NCI-H146 treated with DMSO at 0.1 percent for 48 hours (cell line): ENCODE measurements around the gene COL23A1.

ENCODE experiments used
- DNase-seq: peaks from one replicate; lab custom pipeline; 2025; ENCODE audit not compliant: unreplicated experiment; lab: John Stamatoyannopoulos, UW

Gene COL23A1

DNA sequence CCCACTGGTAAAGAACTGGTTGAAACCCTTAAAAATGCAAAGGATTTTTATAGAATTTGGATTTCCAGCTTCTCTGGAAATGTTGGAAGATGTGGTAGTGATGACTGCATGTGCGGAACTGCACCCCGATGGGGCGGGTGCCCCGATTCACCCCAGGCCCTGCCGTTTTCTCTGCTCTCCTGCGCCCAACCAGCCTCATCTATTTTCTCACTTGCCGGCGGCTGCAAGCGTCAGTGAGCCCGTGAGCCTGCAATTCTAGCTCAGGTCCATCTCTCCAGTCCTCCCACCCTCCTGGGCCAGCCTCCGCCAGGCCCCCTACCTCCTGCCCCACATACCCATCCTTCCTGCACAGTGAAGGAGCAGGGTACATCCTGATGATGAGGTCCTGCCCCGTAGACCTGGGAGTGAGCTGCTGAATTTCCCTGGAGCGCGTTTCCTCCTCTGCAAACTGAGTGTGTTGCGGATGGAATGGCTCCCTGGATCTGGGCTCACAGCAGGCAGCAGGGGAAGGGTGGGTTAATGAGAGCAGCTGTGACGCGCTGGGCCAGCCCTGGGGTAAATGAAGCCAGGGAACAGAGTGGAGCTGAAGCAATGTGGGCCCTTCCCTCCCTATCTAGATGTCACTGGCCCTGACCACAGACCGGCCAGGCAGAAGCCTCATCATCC, 311.7 kb downstream of the COL23A1 start:
- no peak for DNase-seq

DNA sequence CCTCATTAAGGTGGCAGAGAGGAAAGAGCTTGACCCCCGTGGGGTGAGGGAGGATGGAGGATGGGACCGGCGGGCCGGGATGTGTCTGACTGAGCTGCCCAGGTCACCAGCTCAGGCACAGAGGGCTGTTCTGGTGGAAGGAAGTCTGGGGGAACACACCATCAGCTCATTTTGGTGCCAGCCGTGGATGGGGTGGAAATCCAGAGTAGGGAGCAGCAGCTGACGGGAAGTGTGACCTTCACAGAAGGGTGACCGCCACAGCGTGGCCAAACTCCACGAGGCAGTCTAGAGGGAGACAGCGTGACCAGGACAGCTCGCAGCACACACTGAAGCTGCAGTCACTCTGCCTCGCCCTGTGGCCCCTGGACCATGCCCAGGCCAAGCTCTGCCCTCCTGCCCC, 312.3 kb downstream of the COL23A1 start:
- DNase-seq = no peak

DNA sequence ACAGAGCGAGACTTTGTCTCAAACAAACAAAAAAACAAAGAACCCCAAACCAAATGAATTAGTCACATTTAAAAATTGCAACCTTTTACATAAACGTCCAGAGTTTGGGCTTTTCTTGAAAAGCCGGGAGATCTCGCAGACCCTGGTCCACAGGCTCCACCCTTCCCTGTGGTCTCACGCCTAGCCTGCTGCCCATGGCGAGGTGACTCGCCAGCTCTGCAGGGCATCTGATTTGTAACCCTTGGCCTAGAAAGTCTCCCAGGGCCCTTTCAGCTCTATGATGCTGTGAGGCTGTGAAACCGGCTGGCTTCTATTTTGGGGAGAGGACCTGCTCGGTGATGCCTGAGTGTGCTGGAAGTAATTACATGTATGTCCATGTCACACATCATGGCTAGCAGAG, 312.8 kb downstream of the COL23A1 start:
- DNase-seq = no peak

DNA sequence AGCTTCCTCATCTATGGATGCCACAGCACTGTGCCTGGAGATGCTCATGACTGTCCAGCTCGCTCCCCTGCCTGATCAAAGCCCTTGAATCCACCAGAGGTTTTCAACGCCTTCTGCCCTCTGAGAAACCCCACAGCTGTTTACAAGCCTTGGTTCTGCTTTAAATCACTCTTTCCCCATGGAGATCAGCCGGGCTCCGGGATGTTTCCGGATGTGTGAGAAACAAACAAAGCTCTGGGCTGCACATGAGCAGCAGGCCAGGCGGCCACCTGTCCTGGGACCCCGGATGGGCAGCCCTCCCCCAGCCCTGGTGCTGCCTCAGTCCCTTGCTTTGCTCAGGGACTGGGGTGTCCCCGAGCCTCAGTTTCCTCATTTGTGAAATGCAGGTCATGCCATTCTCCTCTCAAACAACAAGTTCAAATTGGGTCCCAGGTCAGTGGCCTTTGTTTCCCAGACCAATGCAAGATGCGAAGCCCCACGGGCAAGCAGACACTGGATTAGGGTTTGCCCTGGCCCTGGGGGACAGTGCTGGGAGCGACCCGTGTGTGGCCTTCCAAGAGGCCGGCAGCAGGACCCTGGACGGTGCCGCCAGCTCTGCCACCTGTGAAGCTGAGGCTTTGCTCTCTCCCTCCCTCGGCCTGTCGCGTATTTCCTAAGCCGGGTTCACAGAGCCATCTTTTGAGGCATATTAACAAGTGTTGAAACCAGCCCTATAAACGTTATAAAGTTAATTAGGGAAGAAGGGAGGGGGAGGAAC, 315.2 kb downstream of the COL23A1 start:
- no peak for DNase-seq

DNA sequence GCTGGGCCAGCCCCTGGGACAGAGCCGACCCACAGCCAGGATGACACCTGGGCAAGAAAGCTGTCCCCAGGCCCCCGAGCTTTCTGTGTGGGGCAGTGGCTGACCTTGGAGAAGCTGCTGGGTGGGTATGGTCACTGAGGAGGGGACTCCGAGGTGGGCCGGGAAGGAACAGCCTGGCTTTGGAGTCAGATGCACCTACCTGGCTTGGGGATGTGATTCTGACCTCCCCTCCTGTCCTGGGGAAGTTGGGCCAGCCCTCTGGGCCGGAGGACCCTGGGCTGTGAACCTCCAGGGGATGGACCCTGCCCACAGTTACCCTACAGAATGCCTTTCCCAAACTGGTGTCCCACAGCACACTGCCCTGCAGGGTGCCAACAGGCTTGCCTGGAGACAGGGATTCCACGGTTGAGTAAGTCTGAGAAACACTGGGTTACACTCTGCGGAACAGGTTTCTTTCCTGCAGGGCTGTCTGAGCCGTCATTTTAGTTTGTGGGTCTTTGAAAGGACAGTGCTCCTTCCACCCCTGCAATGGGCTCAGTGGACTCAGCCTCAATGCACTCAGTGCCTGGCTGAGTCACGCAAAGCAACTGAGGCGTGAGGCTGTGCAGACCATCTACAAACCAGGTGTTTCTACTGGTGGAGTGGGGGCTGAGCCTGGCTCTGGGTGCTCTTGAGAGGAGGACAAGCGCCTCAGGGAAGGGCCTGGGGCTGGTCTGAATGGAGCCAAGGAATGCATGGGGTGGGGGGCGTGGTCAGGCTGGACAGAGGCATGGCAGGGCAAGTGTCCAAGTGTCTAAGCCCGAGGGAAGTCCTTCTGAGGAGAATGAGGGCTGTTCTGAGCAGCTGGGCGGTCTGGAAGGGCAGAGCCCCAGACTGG, 316.3 kb downstream of the COL23A1 start:
- DNase-seq = no peak

DNA sequence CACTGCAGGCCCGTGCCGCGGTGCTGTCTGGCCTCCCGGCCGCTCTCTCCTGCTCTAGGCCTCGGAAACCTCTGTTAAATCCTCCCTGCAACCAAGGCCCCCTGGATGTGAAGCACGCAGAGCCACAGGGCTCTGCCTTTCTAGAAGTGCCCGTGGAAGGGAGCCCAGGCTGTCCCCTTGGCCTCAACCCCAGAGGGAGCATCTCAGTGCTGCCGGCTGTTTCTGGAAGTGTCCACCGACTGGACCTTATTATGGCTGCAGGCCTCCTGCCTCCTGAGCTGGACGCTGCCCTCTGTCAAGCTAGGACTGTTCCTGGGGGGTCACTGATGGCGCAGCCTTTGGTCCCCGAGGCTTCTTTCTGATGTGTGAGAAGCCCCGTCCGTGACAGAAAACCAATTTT, 317.2 kb downstream of the COL23A1 start:
- no peak for DNase-seq

DNA sequence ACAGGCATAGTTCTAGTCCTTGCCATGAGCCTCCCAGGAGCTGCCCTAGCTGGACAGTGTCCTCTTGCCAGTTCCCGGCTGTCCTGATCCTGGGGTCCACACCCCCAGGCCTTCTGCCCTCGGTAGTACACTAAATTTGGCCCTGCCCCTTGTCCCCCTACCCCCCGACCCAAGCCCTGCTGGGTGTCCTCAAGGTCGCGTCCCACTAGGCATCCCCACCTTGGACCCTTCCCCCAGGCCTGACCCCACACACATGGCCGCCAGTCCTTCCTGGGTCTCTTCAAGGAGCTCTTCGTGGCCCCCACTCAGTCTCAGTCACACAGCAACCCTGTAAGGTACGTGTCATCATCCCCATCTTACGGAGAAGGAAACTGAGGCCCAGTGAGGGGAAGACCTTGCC, 317.6 kb downstream of the COL23A1 start:
- DNase-seq = no peak

DNA sequence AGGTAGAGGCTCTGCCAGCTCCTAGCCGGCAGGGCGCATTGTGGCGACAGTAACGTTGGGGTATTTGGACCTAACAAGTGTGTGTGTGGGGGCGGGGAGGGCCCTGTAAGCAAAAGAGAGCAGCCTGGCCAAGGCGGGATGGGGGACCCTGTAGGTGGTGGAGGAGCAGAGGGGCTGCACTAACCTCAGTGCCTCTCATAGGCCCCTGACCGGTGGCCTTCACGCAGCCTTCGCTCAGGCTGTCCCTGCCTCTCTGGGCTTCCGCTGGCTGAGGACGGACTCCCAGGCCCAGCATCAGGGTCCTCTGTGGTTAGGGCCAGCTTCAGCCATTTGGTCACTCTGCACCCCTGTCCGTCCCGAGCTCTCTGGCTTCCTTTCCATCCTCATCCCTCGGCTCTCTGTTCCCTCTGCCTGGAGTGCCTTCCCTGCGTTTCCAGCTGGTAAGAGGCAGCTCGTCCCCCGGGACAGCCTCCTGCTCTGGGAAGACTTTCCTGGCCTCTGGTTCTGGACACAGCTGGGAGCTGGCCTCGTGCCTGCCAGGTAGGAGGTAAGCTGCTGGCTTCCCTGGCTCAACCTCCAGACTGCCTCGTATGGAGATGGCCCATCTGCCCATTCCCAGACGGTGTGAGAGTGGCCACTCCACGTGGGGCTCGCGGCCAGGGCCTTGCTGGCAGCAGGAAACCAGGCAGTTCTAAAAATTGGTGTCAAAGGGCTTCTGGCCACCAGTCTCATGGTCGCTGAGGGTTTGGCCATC, 318.3 kb downstream of the COL23A1 start:
- DNase-seq = no peak

DNA sequence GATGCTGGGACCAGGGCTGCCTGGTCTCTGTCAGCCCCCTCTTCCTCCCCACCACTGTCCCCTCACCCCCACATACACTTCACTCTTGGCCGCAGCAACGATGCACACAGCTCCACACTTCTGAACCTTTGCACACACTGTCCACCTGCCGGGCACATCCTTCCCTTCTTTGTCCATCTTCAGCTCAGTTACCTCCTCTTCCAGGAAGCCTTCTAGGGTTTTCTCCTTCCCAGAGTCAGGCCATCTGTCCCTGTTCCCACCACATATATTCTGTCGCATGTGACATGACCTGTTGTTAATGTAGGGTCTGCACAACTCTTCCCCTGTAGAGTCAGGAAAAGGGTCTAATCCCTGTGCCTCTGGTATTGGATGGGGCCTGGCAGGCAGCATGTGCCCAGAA, 319.0 kb downstream of the COL23A1 start:
- no peak for DNase-seq

DNA sequence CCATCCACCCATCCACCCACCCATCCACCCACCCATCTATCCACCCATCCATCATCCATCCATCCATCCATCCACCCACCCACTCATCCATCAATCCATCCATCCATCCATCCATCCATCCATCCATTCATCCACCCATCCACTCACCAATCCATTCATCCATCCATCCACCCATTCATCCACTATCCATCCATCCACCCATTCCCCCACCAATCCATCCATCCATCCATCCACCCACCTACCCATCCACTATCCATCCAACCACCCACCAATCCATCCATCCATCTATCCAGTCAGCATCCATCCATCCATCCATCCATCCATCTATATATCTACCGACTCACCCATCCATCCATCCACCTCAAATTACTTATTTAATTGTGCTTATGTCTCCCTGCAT, 320.7 kb downstream of the COL23A1 start:
- DNase-seq = no peak

DNA sequence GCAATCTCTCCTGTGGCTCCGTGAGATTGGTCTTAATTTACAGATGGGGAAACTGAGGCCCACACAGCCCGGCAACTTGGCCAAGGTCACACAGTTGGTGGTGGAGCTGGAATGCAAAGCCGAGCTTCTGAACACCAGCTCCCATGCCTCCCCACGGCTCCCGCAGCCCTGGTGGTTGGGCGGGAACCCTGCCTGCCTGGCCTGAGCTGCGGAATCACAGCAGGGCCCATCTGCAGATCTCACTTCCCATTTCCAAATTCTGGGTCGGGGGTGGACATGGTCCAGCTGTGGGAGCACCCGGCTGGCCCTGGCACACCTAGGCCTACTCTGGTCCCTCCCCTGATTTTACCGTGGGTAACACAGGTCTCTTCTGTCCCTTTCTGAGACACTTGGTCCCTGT, 322.3 kb downstream of the COL23A1 start:
- DNase-seq = no peak

DNA sequence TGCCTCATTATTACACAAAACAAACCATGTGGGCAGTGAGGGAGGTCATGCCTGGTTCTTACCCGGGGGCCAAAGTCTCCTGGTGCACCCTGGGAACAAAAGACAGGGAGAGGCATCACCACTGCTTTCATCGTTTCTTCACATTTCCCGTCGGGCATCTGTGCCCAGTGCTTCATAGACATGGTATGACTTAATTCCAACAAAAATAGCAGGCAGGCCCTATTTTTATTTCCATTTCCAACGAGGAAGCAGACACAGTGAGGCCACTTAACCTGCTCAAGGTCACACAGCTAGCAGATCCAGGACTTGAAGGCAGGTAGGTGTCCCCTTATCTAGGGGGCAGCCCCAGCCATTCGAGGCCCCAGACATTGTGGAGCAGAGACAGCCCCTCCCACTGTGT, 322.9 kb downstream of the COL23A1 start:
- DNase-seq = no peak

DNA sequence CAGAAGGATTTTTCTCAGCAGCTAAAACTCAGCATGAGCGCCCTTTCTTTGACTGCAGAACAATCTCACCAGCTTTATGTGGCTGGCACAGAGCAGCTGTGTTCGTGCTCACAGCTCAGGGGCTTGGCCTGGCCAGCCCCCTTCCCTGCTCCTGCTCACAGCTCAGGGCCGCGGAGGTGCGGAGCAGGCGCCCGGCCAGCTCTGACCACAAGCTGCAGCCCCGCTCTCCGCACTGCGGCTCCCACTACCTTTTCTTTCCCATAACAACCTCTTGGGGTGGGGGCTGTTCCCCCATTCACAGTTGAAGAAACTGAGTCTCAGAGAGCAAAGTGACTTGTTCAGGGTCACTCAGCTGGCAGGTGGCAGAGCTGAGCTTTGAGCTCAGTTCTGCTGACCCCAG, 323.6 kb downstream of the COL23A1 start:
- no peak for DNase-seq

DNA sequence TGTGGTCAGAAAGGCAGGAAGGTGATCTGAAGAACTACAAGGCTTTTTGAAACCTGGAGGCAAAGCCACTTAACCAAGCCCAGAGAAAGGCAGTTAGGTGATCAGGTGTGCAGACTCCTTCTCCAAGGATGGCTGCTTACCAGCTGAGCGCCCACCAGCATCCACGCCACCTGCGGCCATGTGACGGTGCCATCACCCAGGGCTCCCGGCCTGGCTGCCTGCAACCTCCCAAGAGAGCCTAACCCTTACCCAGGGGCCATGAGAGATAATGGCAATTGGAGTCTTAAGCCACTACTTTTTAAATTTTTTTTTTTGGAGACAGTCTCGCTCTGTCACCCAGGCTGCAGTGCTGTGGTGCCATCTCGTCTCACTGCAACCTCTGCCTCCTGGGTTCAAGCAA, 324.4 kb downstream of the COL23A1 start:
- DNase-seq = no peak

DNA sequence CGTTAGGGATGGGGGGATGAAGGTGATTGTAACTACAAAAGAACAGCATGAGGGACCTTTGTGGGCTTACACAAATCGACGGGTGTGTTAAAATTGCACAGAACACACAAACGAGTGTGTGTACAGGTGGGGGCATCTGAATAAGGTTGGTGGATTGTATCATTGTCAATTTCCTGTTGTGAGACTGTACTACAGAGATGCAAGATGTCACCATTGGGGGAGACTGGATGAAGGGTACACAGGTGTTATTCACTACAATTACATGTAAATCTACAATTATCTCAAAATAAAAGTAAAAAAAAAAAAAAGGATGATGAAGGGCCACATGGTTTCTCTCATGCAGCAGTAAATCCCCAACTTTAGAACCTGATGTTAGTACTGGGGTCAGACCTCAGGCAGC, 326.1 kb downstream of the COL23A1 start:
- no peak for DNase-seq

DNA sequence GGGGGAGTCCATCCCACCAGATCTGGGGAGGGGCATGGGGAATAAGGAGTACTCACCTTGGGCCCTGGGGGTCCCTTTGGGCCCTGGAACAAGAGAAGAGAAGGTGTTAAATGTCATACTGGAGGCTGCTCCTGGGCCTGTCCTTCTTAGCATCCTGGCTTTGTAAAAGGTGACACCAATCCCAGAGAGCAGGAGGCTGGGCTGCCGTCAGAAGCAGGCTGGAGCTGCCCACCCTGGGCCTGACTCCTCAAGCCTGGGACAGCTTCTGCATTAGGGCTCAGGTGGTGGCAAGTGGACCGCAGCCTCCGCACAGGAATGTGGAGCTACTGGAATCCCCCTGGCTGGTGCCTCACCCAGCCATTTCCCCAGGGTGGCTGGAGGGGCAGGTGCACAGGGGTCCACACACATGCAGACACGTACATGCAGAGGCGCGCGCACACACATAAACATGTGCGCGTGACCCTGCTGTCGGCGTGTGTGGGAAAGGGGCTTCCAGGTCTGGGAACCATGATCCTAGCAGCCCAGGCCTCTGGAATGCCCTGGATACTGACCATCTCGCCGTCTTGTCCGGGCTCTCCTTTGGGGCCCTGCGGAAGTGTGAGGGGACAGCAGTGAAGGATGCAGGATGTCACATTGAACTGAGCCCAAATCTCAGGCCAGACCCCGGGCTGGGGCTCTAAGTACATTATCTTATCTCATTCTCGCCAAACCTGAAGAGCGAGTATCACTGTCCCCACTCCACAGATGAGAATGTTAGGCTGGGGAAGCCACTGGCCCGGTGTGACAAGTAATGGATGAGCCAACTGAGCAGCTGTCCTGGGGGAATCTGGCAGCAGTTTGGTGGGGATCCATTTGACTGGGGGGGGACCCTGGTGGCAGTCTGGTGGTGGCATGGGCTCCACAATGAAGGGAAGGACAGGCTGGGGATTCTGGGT, 328.3 kb downstream of the COL23A1 start:
- DNase-seq = no peak

DNA sequence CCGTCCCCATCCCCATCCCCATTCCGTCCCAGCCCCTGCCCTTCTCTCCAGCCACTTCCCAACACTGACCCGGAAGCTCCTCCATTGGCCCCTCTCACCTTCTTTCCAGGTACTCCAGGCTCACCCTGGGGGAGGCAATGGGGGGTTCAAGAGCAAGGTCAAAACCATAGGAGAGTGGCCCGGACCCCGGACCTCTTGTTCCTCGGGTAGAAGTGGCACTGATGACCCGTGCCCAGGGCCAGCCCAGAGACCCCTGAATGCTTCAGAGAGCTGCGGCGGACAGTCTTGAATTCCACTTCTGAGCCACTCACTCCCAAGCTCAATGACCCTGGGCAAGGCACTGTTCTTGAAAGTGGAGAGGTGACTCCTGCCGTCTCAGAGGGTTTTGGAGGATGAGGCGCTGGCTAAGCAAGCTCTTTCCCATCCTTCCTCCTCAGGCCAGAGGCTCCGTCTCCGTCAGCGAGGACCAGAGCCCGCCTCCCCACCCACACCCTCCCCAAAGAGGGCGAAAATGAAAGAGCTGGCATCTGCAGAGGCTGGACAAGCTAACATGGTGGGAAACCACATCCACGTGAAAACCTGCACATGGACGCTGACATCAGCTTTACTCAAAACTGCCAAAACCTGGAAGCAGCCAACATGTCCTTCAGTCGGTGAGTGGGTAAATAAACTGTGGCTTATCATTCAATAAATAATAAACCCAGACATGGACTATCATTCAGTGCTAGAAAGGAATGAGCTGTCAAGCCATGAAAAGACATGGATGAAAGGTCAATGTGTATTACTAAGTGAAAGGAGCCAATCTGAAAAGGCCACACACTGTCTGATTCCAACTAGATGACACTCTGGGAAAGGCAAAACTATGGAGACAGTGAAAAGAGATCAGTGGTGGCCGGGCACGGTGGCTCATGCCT, 330.3 kb downstream of the COL23A1 start:
- no peak for DNase-seq

DNA sequence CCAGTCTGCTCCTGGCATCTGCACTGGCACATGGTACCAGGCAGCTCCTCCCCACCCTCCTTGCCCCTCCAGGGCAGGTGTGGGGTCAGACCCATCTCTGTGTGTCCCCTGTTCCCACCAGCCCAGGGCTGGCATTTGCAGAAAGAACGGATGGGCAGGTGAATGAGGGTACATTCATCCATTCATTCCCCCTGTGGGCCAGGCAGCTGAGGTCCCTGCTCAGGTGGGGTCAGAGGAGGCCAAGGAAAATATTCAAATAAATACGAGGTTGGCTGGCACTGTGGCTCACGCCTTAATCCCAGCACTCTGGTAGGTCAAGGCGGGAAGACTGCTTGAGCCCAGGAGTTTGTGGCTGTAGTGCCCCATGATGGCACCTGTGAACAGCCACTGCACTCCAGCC, 332.5 kb downstream of the COL23A1 start:
- DNase-seq = no peak

DNA sequence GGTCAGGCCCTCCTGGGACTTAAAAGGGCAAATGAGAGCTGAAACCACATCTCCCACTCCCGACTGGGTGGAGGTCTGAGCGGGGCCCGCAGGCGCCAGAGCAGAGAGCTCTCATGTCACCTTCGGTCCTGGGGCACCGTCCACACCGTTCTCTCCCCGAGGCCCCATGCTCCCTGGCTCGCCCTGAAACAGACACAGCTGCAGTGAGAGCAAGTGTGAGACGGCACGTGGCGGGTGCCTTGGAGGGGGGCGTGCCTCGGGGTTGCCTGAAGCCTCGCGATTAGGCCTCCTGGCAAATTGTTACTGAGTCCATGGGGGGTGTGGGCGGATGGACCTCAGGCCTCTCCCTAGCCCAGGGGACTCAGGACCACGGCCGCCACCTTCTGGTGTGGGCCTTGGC, 333.4 kb downstream of the COL23A1 start:
- no peak for DNase-seq
